Smooth muscle cell (in vitro differentiated cells): ENCODE data around the gene SLC35F1. TPM values are rescaled to one million over a fixed set of nuclear protein-coding genes. Genes with fewer than 3 reads are reported as not detected.

Experiments used
- DNase-seq: peaks from one replicate; lab custom pipeline; 2025; ENCODE audit not compliant: unreplicated experiment; lab: John Stamatoyannopoulos, UW
- H2AFZ ChIP-seq: fragments of 200-600 bp; sonication (generic); 2 replicates; pipeline ENCODE4 v1.6.0; 2016; ENCODE audit warnings: antibody characterized with exemption, low read depth, mild to moderate bottlenecking
- H3F3A ChIP-seq: fragments of 200-600 bp; sonication (generic); 2 replicates; pipeline ENCODE4 v1.6.0; 2017; ENCODE audit warnings: antibody characterized with exemption, low read depth
- H3K27ac ChIP-seq: fragments of 200-600 bp; sonication (generic); 2 replicates; pipeline ENCODE4 v1.5.1; 2016; ENCODE audit warnings: low read depth, mild to moderate bottlenecking
- H3K27me3 ChIP-seq: fragments of 200-600 bp; sonication (generic); 2 replicates; pipeline ENCODE4 v1.6.1; 2016; ENCODE audit warnings: low read depth, mild to moderate bottlenecking
- H3K36me3 ChIP-seq: fragments of 200-600 bp; sonication (generic); 2 replicates; pipeline ENCODE4 v1.5.1; 2016; ENCODE audit warnings: low read depth
- H3K4me1 ChIP-seq: fragments of 200-600 bp; sonication (generic); 2 replicates; pipeline ENCODE4 v1.5.1; 2016; ENCODE audit warnings: low read depth
- H3K4me2 ChIP-seq: fragments of 200-600 bp; sonication (generic); 2 replicates; pipeline ENCODE4 v1.6.0; 2016; ENCODE audit warnings: mild to moderate bottlenecking
- H3K4me3 ChIP-seq: fragments of 200-600 bp; sonication (generic); 2 replicates; pipeline ENCODE4 v1.5.1; 2016; ENCODE audit warnings: mild to moderate bottlenecking
- H3K79me2 ChIP-seq: fragments of 200-600 bp; sonication (generic); 2 replicates; pipeline ENCODE4 v1.6.0; 2016; ENCODE audit warnings: low read depth, mild to moderate bottlenecking
- H3K9ac ChIP-seq: fragments of 200-600 bp; sonication (generic); 2 replicates; pipeline ENCODE4 v1.6.0; 2016; ENCODE audit warnings: low read depth
- H3K9me3 ChIP-seq: fragments of 200-600 bp; sonication (generic); replicated peaks from 2 replicates; pipeline ENCODE4 v1.5.1; 2016; ENCODE audit warnings: low read depth
- H4K20me1 ChIP-seq: fragments of 200-600 bp; sonication (generic); 2 replicates; pipeline ENCODE4 v1.6.0; 2016; ENCODE audit warnings: low read depth
- WGBS: methylation state at CpG from one replicate; pipeline ENCODE4 v1.1.7; 2016; ENCODE audit warnings: low lambda C conversion rate; 5-methylcytosine and 5-hydroxymethylcytosine counted together
- polyA plus RNA-seq: library from polyadenylated mRNA; unstranded; fragments of >200 nt; fragmentation: Nextera tagmentation; extraction: Ambion mirVana; gene quantifications from 2 replicates; pipeline ENCODE4 v1.2.1, GENCODE V29; 2016
- total RNA-seq: library from RNA; depleted of rRNA; stranded (reverse); fragments of >200 nt; gene quantifications from 2 replicates; pipeline ENCODE4 v1.2.3, GENCODE V29; 2014
- TF ChIP-seq, protein P1 (sequence below): fragments of 200-600 bp; sonication (generic); IDR thresholded peaks from 2 replicates; pipeline ENCODE4 v1.5.1; 2017; ENCODE audit warnings: borderline replicate concordance, mild to moderate bottlenecking, antibody characterized with exemption; ENCODE audit not compliant: insufficient read depth, poor library complexity, severe bottlenecking

The SLC35F1 gene
- total and polyA plus RNA-seq, 2 experiments from 2014 or later = 0.05 to 0.09 TPM

DNA sequence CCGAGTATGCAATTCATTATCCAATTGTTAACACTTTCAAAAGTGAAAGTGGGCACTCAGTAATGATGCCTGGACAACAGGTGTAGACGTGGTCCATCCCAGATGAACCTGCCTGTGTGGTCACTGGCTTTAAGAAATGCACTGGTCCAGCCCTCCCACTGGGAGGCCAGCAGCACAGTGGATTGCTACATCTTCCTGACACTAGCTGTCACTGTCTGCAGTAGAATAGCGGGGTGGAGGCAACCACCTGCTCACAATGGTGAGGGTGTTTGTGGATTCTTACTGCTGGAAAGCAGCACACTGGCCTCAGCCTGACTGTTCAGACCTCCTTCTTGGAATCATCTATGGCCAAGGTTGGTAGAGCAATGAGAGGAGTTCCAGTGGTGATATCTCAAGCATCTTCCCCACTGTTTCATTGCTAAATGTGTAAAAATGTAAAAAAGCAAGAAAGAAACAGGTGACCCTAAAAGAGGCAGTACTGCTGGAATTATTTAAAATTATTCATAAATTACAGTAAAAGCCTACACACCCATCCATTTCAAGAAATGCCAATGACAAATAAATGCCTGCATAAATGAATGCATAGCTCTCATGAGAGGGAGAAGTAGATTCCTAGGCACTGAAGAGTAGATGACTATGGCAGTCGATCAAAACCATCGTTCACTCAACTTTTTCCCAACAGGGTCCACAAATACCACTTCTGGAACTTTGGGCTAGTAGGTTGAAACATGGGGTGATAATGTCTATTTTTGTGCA is 413.0 kb downstream of the SLC35F1 start:
- Histone ChIP-seq H3K36me3 (no peaks in the 10 kb centered on the region), H3F3A (no peaks in the 10 kb centered on the region), H4K20me1 (no peaks in the 10 kb centered on the region), H3K9ac (no peak overlapping the region), H2AFZ (no peak overlapping the region), H3K27me3 (no peaks in the 10 kb centered on the region), H3K9me3 (no peaks in the 10 kb centered on the region), H3K4me2 (no peak overlapping the region), H3K4me1 (peaks cover 15% of the 10 kb centered on the region), H3K27ac (no peak overlapping the region), H3K79me2 (no peaks in the 10 kb centered on the region), H3K4me3 (no peak overlapping the region)
- DNase-seq = no peak
- WGBS = 93% methylated on average over 5 of the region's 5 CpGs
- TF ChIP-seq, protein P1, sequence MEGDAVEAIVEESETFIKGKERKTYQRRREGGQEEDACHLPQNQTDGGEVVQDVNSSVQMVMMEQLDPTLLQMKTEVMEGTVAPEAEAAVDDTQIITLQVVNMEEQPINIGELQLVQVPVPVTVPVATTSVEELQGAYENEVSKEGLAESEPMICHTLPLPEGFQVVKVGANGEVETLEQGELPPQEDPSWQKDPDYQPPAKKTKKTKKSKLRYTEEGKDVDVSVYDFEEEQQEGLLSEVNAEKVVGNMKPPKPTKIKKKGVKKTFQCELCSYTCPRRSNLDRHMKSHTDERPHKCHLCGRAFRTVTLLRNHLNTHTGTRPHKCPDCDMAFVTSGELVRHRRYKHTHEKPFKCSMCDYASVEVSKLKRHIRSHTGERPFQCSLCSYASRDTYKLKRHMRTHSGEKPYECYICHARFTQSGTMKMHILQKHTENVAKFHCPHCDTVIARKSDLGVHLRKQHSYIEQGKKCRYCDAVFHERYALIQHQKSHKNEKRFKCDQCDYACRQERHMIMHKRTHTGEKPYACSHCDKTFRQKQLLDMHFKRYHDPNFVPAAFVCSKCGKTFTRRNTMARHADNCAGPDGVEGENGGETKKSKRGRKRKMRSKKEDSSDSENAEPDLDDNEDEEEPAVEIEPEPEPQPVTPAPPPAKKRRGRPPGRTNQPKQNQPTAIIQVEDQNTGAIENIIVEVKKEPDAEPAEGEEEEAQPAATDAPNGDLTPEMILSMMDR = no peak

DNA sequence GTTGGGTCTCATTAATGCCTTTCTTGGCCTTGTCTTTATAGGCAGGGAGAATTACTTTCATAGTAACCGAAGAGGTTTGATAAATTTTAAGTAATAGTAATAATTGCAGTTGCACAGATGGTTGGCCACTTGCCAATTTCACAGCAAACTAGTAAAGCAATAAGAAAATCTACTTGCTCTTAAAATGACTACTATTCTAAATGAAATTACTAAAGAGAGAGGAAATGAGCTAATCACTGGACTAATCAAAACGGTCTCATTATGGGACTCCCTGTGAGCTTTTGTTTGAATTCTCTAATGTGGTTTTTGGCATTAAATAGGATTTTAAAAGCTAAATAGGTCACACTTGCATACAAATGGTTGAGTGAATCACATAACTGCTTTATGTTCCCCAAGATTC is 413.6 kb downstream of the SLC35F1 start:
- H3K79me2 ChIP-seq = no peaks in the 10 kb centered on the region
- no peak overlapping the region for H3K9ac ChIP-seq
- H3K4me2 ChIP-seq = no peak overlapping the region
- H3K27ac ChIP-seq = no peak overlapping the region
- H2AFZ ChIP-seq = no peak overlapping the region
- H3F3A ChIP-seq = no peaks in the 10 kb centered on the region
- peaks cover 15% of the 10 kb centered on the region for H3K4me1 ChIP-seq
- 82% methylated on average over 2 of the region's 2 CpGs for WGBS
- H3K4me3 ChIP-seq = no peak overlapping the region
- H3K36me3 ChIP-seq = no peaks in the 10 kb centered on the region
- H4K20me1 ChIP-seq = no peaks in the 10 kb centered on the region
- H3K27me3 ChIP-seq = no peaks in the 10 kb centered on the region
- no peak for DNase-seq
- no peaks in the 10 kb centered on the region for H3K9me3 ChIP-seq
- TF ChIP-seq, protein P1 = no peak

DNA sequence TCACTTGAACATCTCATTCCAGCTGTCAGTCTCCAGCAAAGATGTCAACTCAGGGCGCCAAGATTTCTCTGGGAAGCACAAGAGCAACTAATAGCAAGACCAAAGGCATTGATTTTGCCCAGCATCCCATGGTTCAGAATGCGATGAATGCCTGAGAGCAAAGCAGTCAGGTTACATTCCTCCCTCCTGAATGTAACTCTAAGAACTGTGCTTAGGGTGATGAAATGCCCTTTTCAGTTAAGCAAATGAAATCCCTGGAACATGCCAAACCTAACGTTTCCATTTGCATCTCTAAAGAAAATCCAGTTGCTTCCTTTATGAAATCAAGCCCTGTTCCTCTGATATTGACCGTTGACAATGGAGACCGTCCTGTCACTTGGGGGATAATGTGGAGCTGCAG is 417.1 kb downstream of the SLC35F1 start:
- Histone ChIP-seq H2AFZ (no peak overlapping the region), H3K4me1 (peaks cover 12% of the 10 kb centered on the region), H3K79me2 (no peaks in the 10 kb centered on the region), H3K4me3 (no peak overlapping the region), H3K27me3 (no peaks in the 10 kb centered on the region), H3F3A (no peaks in the 10 kb centered on the region), H3K36me3 (no peaks in the 10 kb centered on the region), H3K9me3 (no peaks in the 10 kb centered on the region), H4K20me1 (no peaks in the 10 kb centered on the region), H3K27ac (no peak overlapping the region), H3K9ac (no peak overlapping the region), H3K4me2 (no peak overlapping the region)
- DNase-seq = no peak
- WGBS = 54% methylated on average over 5 of the region's 5 CpGs
- TF ChIP-seq, protein P1 = no peak
